Lower leg skin (tissue), 3 donors: ENCODE data around the gene HMOX2.

Source experiments
- CTCF ChIP-seq, 3 donors: fragments of 450-650 bp; IDR thresholded peaks; one replicate each; pipeline ENCODE4 v1.5.1; 2016; ENCODE audit warnings: antibody characterized with exemption in 3 of 3, mild to moderate bottlenecking in 3 of 3, moderate library complexity in 2 of 3
- POLR2A ChIP-seq, 2 donors: fragments of 450-650 bp; IDR thresholded peaks; one replicate each; pipeline ENCODE4 v1.6.1; 2016 to 2017; ENCODE audit warnings: antibody characterized with exemption in 2 of 2, mild to moderate bottlenecking in 1 of 2, moderate library complexity in 1 of 2

- TF ChIP-seq CTCF (IDR thresholded peaks at IDR 0.05) (no peak), POLR2A (IDR thresholded peaks at IDR 0.05) (no peak)
Measured at GRCh38 chr16:4519274-4520058, 43.3 kb downstream of the HMOX2 start.
